Dendritic cell treated with granulocyte-macrophage colony-stimulating factor and Interleukin-4, amounts not matched to agents 40 ng/mL and 50 ng/mL, for 4 days (primary cell): Measurements from ENCODE around the gene SAPCD2.

Experiments used
- H3K27ac Mint-ChIP-seq: one replicate; pipeline ENCODE4 v1.8.0; 2022; ENCODE audit warnings: mild to moderate bottlenecking, mixed read lengths
- H3K27me3 Mint-ChIP-seq: one replicate; pipeline ENCODE4 v1.8.0; 2022; ENCODE audit warnings: mild to moderate bottlenecking, mixed read lengths
- H3K36me3 Mint-ChIP-seq: one replicate; pipeline ENCODE4 v1.8.0; 2022; ENCODE audit warnings: low read depth, mixed read lengths
- H3K4me1 Mint-ChIP-seq: one replicate; pipeline ENCODE4 v1.8.0; 2022; ENCODE audit warnings: low read depth, mixed read lengths
- H3K4me3 Mint-ChIP-seq: one replicate; pipeline ENCODE4 v1.8.0; 2022; ENCODE audit warnings: mild to moderate bottlenecking, moderate library complexity, mixed read lengths
- H3K9me3 Mint-ChIP-seq: one replicate; pipeline ENCODE4 v1.8.0; 2022; ENCODE audit warnings: mixed read lengths
- intact Hi-C: fragments of 100-400 bp; cut with micrococcal nuclease; formaldehyde crosslinking; loops from one replicate; pipeline ENCODE4 v1.15.0; 2022

SAPCD2 gene

DNA sequence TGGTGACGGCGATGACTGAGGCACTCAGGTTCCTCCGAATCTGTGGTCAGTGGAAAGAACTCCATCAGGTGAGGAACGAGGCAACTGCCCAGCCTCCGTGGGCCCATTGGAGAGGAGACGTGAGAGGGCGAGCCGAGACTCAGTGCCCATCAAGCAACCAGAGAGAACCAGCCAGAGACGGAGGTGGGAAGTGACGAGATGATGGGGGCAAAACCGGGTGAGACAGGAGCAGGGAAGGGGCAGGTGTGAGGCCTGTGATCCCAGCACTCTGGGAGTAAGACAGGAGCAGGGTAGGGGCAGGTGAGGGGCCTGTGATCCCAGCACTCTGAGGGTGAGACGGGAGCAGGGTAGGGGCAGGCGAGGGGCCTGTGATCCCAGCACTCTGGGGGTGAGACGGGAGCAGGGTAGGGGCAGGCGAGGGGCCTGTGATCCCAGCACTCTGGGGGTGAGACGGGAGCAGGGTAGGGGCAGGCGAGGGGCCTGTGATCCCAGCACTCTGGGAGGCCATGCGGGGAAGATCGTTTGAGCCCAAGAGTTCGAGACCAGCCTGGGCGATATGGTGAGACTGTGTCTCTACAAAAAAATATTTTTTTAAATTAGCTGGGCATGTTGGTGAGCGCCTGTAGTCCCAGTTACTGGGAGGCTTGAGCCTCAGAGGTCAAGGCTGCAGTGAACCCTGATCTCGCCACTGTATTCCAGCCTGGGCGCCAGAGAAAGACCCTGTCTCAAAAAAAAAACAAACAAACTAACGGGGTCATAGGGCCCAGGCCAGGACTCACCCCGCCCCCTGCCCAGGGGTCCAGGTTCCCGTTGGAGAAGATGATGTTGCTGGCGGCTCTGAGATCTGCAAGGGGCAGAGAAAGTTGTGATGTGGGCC lies 40.8 kb upstream of the SAPCD2 start:
- Mint-ChIP-seq H3K9me3 (no peaks in the 10 kb centered on the region), H3K36me3 (no peaks in the 10 kb centered on the region), H3K4me3 (no peak overlapping the region), H3K27me3 (peaks cover 7% of the 10 kb centered on the region), H3K4me1 (peaks cover 19% of the 10 kb centered on the region), H3K27ac (no peak overlapping the region)
- intact Hi-C loops = no loop called here

DNA sequence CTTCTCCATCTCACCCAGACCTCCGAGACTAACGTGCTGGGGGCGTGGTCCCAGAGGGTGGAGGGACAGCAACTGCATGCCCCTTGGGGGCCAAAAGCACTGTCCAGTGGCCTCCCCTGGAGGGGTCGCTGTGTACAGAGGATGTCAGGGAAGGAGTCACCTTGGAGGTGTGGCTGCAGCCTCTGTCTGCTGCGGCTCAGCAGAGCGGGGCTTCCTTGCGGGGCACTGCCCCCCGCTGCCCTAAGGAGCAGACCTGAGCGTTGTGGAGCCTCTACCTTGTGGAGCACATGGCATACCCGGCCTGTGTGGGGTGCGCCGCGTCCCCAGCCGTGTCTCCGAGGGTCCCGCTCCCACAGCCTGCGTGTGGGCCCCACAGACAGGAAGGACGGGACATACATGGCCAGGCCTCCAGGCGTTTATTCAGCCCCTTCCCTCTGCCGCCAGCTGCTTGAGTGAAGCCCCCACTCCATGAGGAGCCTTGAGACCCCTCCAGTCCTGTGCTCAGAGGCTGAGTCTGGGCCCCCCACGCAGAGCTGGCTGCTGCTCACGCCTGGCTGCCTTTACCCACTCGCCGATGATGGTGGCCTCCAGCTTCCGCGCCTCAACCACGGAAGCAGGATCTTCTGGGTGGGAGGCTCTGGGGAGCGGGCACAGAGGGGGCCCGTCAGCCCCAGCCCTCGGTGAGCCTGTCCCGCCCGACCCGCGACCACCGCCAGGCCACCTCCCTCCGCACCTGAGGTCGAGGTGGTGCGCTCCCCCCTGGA lies 40.0 kb upstream of the SAPCD2 start:
- Mint-ChIP-seq H3K4me3 (no peak overlapping the region), H3K4me1 (peaks cover 16% of the 10 kb centered on the region), H3K27ac (no peak overlapping the region), H3K27me3 (no peaks in the 10 kb centered on the region), H3K9me3 (no peaks in the 10 kb centered on the region), H3K36me3 (no peaks in the 10 kb centered on the region)
- intact Hi-C loops = no loop called here

- intact Hi-C loops = no loop called here
- H3K9me3 Mint-ChIP-seq = no peaks in the 10 kb centered on the region
- H3K4me3 Mint-ChIP-seq = no peak overlapping the region
- no peak overlapping the region for H3K27ac Mint-ChIP-seq
- peaks cover 12% of the 10 kb centered on the region for H3K4me1 Mint-ChIP-seq
- H3K27me3 Mint-ChIP-seq = no peaks in the 10 kb centered on the region
- no peaks in the 10 kb centered on the region for H3K36me3 Mint-ChIP-seq
Measured at GRCh38 chr9:137109250-137110146, 39.1 kb upstream of the SAPCD2 start.

DNA sequence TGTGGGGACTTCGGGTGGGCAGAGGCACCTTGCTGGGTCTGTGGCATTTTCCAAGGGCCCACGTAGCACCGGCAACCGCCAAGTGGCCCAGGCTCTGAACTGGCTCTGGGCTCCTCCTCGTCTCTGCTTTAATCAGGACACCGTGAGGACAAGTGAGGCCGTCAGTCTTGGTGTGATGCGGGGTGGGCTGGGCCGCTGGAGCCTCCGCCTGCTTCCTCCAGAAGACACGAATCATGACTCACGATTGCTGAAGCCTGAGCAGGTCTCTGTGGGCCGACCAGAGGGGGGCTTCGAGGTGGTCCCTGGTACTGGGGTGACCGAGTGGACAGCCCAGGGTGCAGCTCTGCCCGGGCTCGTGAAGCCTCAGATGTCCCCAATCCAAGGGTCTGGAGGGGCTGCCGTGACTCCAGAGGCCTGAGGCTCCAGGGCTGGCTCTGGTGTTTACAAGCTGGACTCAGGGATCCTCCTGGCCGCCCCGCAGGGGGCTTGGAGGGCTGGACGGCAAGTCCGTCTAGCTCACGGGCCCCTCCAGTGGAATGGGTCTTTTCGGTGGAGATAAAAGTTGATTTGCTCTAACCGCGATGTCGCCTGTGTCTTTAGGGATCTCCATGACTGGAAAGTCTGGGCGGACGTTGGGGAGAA lies 38.4 kb upstream of the SAPCD2 start:
- Mint-ChIP-seq H3K27me3 (no peaks in the 10 kb centered on the region), H3K9me3 (no peaks in the 10 kb centered on the region), H3K27ac (no peak overlapping the region), H3K4me1 (peaks cover 11% of the 10 kb centered on the region), H3K4me3 (no peak overlapping the region), H3K36me3 (no peaks in the 10 kb centered on the region)
- intact Hi-C loops = no loop called here

GRCh38 chr9:137107982-137108381 lies 37.6 kb upstream of the SAPCD2 start:
- Mint-ChIP-seq H3K9me3 (no peaks in the 10 kb centered on the region), H3K4me1 (peaks cover 4% of the 10 kb centered on the region)
- intact Hi-C loops = no loop called here

DNA sequence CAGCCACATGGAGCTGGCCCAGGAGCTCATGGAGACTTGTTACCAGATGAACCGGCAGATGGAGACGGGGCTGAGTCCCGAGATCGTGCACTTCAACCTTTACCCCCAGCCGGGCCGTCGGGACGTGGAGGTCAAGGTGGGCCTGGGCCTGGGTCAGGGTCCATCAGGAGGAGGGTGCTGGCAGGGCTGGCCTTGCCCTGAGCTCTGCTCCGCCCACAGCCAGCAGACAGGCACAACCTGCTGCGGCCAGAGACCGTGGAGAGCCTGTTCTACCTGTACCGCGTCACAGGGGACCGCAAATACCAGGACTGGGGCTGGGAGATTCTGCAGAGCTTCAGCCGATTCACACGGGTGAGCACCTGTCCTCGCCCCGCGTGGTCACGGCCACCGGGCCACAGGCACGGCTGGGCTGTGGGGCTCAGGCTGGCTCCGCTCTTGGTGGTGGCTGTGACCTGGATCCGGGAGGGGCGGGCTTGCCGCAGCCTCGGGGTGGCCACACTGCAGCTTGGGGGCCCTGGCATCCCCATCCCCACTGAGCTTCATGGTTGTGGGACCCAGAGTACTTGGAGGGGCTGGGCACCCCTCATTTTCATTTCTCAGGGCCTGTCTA lies 37.1 kb upstream of the SAPCD2 start:
- H3K27ac Mint-ChIP-seq = no peak overlapping the region
- H3K27me3 Mint-ChIP-seq = no peaks in the 10 kb centered on the region
- H3K36me3 Mint-ChIP-seq = no peaks in the 10 kb centered on the region
- intact Hi-C loops = no loop called here
- H3K4me3 Mint-ChIP-seq = no peak overlapping the region
- H3K4me1 Mint-ChIP-seq = no peaks in the 10 kb centered on the region
- H3K9me3 Mint-ChIP-seq = no peaks in the 10 kb centered on the region

More at GRCh38 chr9:137107982-137108381, 37.6 kb upstream of the SAPCD2 start:
- Mint-ChIP-seq H3K36me3 (no peaks in the 10 kb centered on the region), H3K27me3 (no peaks in the 10 kb centered on the region), H3K27ac (no peak overlapping the region), H3K4me3 (no peak overlapping the region)

GRCh38 chr9:137106662-137107250 lies 36.4 kb upstream of the SAPCD2 start:
- Mint-ChIP-seq H3K36me3 (no peaks in the 10 kb centered on the region), H3K4me1 (no peaks in the 10 kb centered on the region), H3K9me3 (no peaks in the 10 kb centered on the region), H3K4me3 (no peak overlapping the region), H3K27me3 (no peaks in the 10 kb centered on the region), H3K27ac (no peak overlapping the region)
- intact Hi-C loops = no loop called here

DNA sequence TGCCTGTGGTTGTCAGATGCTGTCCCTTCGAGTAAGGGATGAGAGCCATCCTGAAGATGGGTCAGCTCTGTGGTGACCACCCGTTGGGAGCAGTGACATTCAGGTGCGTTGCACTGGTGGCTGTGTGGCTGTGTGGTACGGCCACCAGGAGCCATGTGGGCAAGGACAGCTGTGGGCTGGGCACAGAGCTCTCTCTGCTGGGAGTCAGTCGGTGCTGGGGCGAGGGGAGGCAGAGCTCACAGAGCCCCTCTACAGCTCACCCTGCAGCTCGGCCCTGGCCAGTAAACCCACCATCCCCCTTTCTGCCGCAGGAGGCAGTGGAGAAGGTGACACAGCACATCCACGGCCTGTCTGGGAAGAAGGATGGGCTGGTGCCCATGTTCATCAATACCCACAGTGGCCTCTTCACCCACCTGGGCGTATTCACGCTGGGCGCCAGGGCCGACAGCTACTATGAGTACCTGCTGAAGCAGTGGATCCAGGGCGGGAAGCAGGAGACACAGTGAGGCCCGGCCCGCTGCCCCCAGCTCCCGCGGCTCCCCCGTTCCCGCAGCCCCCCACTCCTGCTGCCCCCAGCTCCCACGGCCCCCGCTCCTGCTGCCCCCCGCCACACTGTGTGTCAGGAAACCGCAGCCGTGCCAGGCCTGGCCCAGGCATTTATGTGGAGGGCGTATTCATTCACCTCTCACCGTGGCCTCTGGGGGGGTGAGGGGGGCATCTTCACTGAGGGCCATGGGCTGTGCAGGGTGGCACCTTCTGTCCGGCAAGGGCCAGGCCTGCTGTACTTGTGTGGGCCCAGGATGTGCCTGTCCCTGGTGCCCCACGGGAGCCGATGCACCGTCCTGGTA lies 35.7 kb upstream of the SAPCD2 start:
- no peaks in the 10 kb centered on the region for H3K27me3 Mint-ChIP-seq
- H3K4me3 Mint-ChIP-seq = no peak overlapping the region
- no peak overlapping the region for H3K27ac Mint-ChIP-seq
- no peaks in the 10 kb centered on the region for H3K36me3 Mint-ChIP-seq
- intact Hi-C loops = no loop called here
- no peaks in the 10 kb centered on the region for H3K4me1 Mint-ChIP-seq
- H3K9me3 Mint-ChIP-seq = no peaks in the 10 kb centered on the region

- no peak overlapping the region for H3K27ac Mint-ChIP-seq
Measured at GRCh38 chr9:137103206-137103999, 33.0 kb upstream of the SAPCD2 start.

DNA sequence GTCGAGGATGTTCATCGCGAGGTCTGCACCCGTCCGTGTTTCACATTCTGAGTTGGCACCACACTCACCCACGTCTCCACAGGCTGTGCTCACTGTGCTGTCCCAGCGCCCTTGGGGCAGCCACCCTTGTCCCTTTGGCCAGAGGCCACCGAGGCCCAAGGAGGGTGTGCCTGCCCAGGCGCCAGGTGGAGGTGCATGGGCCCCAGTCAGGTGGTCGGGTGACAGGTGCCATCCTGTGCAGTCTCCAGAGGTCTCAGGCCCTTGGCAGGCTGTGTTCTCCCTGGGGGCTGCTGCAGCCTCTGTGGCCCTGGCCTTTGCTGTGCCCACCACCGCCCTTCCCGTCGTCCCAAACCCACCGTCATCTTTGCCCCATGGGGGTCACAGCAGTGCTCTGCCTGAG lies 28.9 kb upstream of the SAPCD2 start:
- H3K9me3 Mint-ChIP-seq = no peaks in the 10 kb centered on the region
- H3K4me3 Mint-ChIP-seq = no peak overlapping the region
- peaks cover 7% of the 10 kb centered on the region for H3K36me3 Mint-ChIP-seq
- intact Hi-C loops = no loop called here
- no peaks in the 10 kb centered on the region for H3K4me1 Mint-ChIP-seq
- H3K27ac Mint-ChIP-seq = no peak overlapping the region
- no peaks in the 10 kb centered on the region for H3K27me3 Mint-ChIP-seq

More at GRCh38 chr9:137103206-137103999, 33.0 kb upstream of the SAPCD2 start:
- Mint-ChIP-seq H3K9me3 (no peaks in the 10 kb centered on the region), H3K4me3 (no peak overlapping the region), H3K4me1 (no peaks in the 10 kb centered on the region), H3K36me3 (no peaks in the 10 kb centered on the region), H3K27me3 (no peaks in the 10 kb centered on the region)
- intact Hi-C loops = no loop called here

GRCh38 chr9:137097761-137098462 lies 27.6 kb upstream of the SAPCD2 start:
- Mint-ChIP-seq H3K27ac (no peak overlapping the region), H3K27me3 (no peaks in the 10 kb centered on the region)

More at GRCh38 chr9:137097761-137098462, 27.6 kb upstream of the SAPCD2 start:
- intact Hi-C loops = no loop called here
- H3K4me1 Mint-ChIP-seq = no peaks in the 10 kb centered on the region
- no peak overlapping the region for H3K4me3 Mint-ChIP-seq
- H3K9me3 Mint-ChIP-seq = no peaks in the 10 kb centered on the region
- H3K36me3 Mint-ChIP-seq = peaks cover 20% of the 10 kb centered on the region
